T-helper 2 cell (primary cell): ENCODE results near the gene FRMD4A.
"Not testable (repeated sequence)": the region's sequence is repeated elsewhere in the genome, so short reads cannot be mapped to it uniquely, and the experiment has no call there.

ENCODE experiments used
- DNase-seq, 5 experiments: peaks; one replicate each; pipeline versions ENCODE4 v3.0.0 to v3.0.0-alpha.2; 2012 to 2022

The FRMD4A gene

GRCh38 chr10:13773043-13773442, 557.7 kb downstream of the FRMD4A start:
- no peak for DNase-seq

GRCh38 chr10:13771992-13772391, 558.7 kb downstream of the FRMD4A start:
- no peak for DNase-seq

DNA sequence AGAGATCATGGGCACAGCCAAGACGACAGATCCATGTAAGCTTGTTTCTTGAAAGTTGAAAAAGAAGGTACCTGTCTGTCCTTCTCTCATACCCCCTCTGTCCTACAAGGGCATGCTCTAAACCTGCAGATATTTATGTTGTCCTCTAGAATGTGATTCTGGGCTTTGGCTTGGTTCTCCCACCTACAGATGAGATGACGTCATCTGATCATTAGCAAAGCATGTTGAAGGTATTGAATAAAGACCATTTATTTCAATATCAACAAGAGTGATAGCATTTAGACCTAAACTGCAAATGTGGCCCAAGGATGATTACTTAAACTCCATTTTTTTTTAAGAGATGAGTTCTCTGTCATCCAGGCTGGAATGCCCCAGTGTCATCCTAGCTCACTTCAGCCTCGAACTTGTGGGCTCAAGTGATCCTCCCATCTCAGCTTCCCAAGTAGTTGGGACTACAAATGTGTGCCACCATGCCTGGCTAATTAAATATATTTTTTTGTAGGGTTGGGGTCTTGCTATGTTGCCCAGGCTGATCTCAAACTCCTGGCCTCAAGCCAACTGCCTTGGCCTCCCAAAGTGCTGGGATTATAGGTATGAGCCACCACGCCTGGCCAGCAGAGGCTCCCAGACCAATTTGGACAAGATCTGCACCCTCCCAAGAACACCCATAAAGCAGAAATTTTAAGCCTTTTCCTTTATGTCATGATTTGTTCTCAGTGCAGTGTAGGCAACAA, 559.8 kb downstream of the FRMD4A start:
- DNase-seq: no peak

GRCh38 chr10:13769946-13770345, 560.8 kb downstream of the FRMD4A start:
- no peak for DNase-seq

- no peak for DNase-seq
Observed at GRCh38 chr10:13767676-13768178, 563.0 kb downstream of the FRMD4A start.

DNA sequence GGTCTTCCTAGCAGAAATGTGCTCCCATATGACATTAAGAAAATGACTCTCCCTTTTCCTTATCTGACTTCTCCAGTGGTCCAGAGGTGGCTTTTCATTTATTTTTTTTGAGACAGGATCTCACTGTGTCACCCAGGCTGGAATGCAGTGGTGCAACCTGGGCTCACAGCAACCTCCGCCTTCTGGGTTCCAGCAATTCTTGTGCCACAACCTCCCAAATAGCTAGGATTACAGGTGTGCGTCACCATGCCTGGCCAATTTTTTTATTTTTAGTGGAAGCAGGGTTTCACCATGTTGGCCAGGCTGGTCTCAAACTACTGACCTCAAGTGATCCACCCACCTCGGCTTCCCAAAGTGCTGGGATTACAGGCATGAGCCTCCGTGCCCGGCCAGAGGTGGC, 563.6 kb downstream of the FRMD4A start:
- DNase-seq: not testable (repeated sequence)

DNA sequence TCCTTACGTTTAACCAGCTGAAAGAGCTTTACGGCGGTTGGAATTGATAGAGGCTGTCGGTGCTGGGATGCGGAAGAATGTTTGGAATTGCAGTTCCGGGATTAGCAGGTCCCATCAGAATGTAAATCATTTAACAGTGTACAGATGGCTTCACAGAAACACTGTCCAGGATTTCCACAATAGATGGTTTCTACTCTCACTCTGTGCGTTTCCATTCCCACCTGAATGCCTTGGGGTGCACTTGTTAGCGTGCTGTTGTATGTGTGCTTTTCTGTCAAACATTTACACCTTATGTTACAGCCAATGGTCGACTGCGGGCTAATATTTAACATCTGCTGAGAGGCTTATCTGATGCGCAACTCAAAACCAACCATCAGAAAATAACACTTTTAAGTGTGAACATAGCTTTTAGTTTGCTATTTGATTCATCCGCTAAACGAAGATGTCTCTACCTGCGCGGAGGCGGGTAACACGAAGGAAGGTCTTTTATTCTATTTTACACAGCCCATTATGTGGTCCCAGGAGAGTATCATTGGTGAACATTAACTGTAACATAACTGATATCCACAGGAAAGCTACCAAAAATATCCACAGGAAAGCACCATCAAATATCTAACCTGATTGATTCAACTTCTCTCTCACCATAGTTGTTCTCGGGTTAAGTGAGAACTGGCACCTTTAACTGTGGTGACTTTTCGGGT, 564.9 kb downstream of the FRMD4A start:
- no peak for DNase-seq

DNA sequence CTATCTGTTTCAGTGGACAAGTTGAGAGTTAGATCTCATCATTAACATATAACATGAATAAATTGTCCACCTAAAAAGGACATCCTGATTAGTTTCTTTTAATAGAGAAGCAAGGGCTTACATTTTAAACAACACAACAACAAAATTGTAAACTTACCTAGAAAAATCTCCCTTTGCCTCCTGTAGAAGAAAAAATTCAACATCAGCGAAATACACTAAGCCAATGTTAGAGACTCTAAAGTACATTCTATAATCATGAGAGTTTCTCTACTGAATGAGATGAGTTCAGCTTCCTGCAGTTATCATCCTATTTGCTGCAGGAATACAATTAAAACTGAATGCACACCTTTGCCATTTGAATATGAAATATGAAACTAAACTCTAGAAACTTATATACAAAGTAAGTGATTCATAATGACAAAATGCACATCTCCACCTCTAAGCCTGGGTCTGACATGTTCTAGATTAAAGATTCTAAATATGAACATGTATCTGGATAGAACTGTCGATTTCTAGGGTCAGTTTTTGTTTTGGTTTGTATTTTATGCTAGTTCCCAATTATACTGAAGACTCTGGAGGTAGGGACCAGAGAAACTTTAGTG, 569.1 kb downstream of the FRMD4A start:
- DNase-seq: no peak

- DNase-seq: no peak
Observed at GRCh38 chr10:13759168-13759567, 571.6 kb downstream of the FRMD4A start.

GRCh38 chr10:13758756-13759155, 572.0 kb downstream of the FRMD4A start:
- DNase-seq: no peak

DNA sequence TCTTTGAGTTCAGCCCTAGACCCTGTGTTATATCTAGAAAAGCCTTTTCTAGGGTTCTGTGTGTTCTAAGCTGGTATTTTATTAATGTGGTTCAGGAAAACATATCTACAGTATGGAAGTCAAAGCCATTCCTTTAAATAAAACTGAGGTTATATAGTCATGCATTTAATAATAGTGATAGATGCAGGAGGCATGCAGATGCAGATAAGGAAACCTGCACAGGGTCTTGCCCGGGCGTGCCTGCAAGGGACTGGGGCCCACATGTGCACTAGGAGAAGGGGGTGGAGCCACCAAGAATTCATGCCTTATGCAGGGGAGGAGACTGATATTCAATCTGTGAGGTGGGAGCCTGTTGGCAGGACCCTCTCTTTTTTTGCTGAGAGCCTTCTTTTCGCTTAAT, 572.4 kb downstream of the FRMD4A start:
- no peak for DNase-seq

GRCh38 chr10:13754277-13754676, 576.4 kb downstream of the FRMD4A start:
- no peak for DNase-seq

- DNase-seq: no peak
Observed at GRCh38 chr10:13751191-13751764, 579.4 kb downstream of the FRMD4A start.

GRCh38 chr10:13750299-13751190, 580.2 kb downstream of the FRMD4A start:
- DNase-seq: no peak

- no peak for DNase-seq
Observed at GRCh38 chr10:13745271-13745670, 585.5 kb downstream of the FRMD4A start.

- no peak for DNase-seq
Observed at GRCh38 chr10:13743963-13744362, 586.8 kb downstream of the FRMD4A start.

DNA sequence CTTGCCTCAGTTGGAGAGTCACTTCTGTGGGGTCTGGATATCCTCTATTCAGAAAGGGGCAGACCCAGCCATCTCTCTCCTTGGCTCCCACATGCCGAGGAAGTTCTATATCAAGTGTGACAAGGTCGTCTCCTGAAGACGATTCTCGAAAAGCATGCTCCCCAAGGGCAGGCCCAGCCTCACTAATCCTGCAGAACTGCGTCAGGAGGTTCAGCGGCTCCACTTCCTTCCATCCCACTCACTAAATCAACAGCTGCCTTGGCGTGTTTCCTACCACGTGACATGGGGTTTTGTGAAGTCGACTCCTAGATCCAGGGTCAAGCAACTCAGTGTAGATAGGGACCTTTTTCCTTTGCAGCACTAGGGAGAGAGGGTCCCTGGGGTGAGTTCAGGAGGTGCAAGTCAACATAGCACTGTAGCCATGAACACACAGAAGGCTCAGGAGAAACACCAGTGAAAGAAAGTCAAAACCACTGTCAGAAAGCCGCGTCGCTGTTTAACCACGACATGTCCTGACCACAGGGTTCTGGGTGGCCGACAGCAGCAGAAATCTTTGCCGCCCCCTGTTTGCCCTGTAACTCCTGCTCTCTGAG, 587.5 kb downstream of the FRMD4A start:
- DNase-seq: peak in 1 of 5 experiments; percentile 6

DNA sequence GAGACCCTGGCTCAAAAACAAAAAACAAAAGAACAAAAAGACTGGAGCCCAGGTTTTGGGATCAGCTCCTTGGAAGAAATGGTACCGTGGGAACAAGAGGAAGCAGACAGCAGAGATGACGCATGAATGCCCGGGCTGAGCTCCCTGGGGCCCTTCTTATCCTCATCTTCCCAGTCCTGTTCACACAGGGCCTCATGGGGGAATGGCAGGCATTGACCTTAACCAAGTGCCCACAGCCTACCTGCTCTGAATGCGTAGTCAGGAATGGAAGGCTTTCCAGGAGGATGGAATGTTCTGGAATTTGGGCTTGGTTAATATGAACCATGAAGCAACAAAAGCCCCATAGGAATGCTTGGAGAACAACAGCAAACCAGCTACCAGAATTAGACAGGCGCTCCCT, 589.3 kb downstream of the FRMD4A start:
- no peak for DNase-seq

DNA sequence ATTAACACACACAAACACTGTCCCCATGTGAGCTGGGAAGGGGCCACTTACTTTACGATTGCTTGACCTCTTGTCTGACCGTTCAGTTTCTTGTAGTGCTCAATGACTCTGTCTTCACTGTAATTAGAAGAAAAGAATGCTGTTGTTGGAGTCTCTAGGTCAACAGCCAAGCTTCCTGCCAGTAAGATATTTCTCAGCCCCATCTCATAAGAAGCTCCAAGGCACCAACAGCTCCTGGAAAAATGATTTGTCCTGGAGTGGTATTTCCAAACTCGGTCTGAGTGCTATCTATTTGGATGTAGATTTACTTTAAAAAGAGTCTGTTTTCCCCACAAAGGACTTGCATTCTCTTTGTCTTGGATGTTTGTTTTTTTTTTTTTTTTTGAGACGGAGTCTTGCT, 590.3 kb downstream of the FRMD4A start:
- no peak for DNase-seq

GRCh38 chr10:13739183-13739582, 591.5 kb downstream of the FRMD4A start:
- DNase-seq: no peak

DNA sequence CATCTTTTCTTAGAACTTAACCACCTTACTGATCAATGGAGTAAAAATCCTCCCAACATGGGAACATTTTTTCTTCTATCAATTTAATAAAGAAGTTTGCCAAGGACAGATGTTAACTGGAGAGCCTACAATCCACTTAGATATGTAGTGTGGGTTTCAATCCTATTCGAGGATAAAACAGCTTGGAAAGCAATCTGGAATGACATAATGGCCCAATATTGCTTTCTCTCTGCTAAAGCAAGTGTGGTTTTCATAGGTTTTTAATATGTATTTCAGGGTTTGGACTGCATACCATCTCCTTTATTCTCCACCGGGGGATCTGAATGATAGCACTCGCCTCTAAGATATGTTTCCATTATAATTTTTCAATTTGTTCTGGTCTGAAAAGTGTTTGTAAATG, 594.2 kb downstream of the FRMD4A start:
- DNase-seq: no peak

GRCh38 chr10:13734151-13734550, 596.6 kb downstream of the FRMD4A start:
- no peak for DNase-seq
